Right lobe of liver (tissue), 6 donors: ENCODE data around the gene NLRP10. TPM values are rescaled to one million over a fixed set of nuclear protein-coding genes. Genes with fewer than 3 reads are reported as not detected.

Experiments used
- ATAC-seq, 4 donors: fragments of 200-7000 bp; cut with Tn5 transposase; one replicate each; pipeline ENCODE4 v1.9.1; 2020; ENCODE audit warnings: mild to moderate bottlenecking in 4 of 4, moderate library complexity in 4 of 4
- DNase-seq, 3 donors: peaks; one replicate each; pipeline ENCODE4 v3.0.0-alpha.2; 2020
- H3K27ac ChIP-seq, 3 donors: fragments of 200-600 bp; one replicate each; pipeline ENCODE4 v1.8.0; 2022
- H3K27me3 ChIP-seq, 2 donors: fragments of 200-600 bp; one replicate each; pipeline ENCODE4 v1.8.0; 2022
- H3K36me3 ChIP-seq, 4 donors: fragments of 200-600 bp; sonication (generic) in 1 of 4; one replicate each; pipeline versions ENCODE4 v1.5.1 to v1.8.0; 2017 to 2022; ENCODE audit warnings: control low read depth in 1 of 4
- H3K4me1 ChIP-seq, 4 donors: fragments of 200-600 bp; sonication (generic) in 1 of 4; one replicate each; pipeline versions ENCODE4 v1.5.1 to v1.8.0; 2017 to 2022; ENCODE audit warnings: control low read depth in 1 of 4
- H3K4me3 ChIP-seq, 3 donors: fragments of 200-600 bp; one replicate each; pipeline ENCODE4 v1.8.0; 2022
- H3K9me3 ChIP-seq, 4 donors: fragments of 200-600 bp; sonication (generic) in 1 of 4; one replicate each; pipeline versions ENCODE4 v1.5.1 to v1.8.0; 2017 to 2022; ENCODE audit warnings: control low read depth in 1 of 4
- CTCF ChIP-seq, 4 donors: fragments of 200-600 bp in 3 of 4; fragments of 450-650 bp in 1 of 4; IDR thresholded peaks; one replicate each; pipeline versions ENCODE4 v1.5.1 to v1.8.0; 2016 to 2022; ENCODE audit warnings: antibody characterized with exemption in 4 of 4, mild to moderate bottlenecking in 2 of 4
- POLR2A ChIP-seq: fragments of 450-650 bp; IDR thresholded peaks from one replicate; pipeline ENCODE4 v1.6.1; 2017; ENCODE audit warnings: antibody characterized with exemption, mild to moderate bottlenecking
- WGBS: methylation state at CpG from one replicate; pipeline ENCODE4 v1.1.6; 2018; ENCODE audit warnings: low coverage, low lambda C conversion rate; ENCODE audit not compliant: insufficient coverage; ENCODE audit errors: missing lambda C conversion rate; 5-methylcytosine and 5-hydroxymethylcytosine counted together
- intact Hi-C, 2 donors: fragments of 100-400 bp; cut with DNase I; formaldehyde crosslinking; loops; one replicate each; pipeline versions ENCODE4 v1.11.2 to v1.14.1; 2022
- total RNA-seq, 6 experiments: library from RNA; depleted of rRNA in 2 of 6; stranded (reverse); fragments of >200 nt in 2 of 6; fragmentation: NEBNext Ultra II Directional in 3 of 6; extraction: Animal tissue kit (Norgen Biotek cat#: 25700) in 3 of 6; gene quantifications; one replicate each; pipeline versions ENCODE4 v1.1.0 to v1.2.4, GENCODE V29; 2016 to 2023
- donor health status: DM: no; HTN: yes; CAD: no.
- donor health status: DM: no; HTN: no; CAD: no.
- donor health status: DM: no; HTN: no; CAD: no.
- donor health status: DM: no; HTN: yes; CAD: no.
- donor health status: DM: no; HTN: yes; CAD: no.

The NLRP10 gene
- total RNA-seq, 6 experiments from 2014 or later = not detected

- TF ChIP-seq POLR2A (no peak), CTCF (IDR thresholded peaks at IDR 0.05) (no peak)
- Histone ChIP-seq H3K27ac (no peak within 1 kb of the TSS), H3K4me1 (no peaks in the 10 kb centered on the region), H3K4me3 (no peak within 1 kb of the TSS), H3K9me3 (peaks cover 0 to 8% (median 0%) of the 10 kb centered on the region in 4 donors), H3K27me3 (no peaks in the 10 kb centered on the region), H3K36me3 (no peaks in the 10 kb centered on the region)
- ATAC-seq = no peak
- DNase-seq = no peak
- 44% methylated on average over 2 of the region's 2 CpGs for WGBS
- intact Hi-C loops = no loop called here
Measured at GRCh38 chr11:7941608-7942007, 23.6 kb downstream of the NLRP10 start, which contains the start of gene OR10A3. Gene OR10A3 (minus strand): TSS chr11:7941708. CDS start chr11:7939520, 2,188 bp downstream.

- no peaks in the 10 kb centered on the region for H3K36me3 ChIP-seq
- TF ChIP-seq POLR2A = no peak
- TF ChIP-seq CTCF (IDR thresholded peaks at IDR 0.05) = no peak
- no peak overlapping the region for H3K27ac ChIP-seq
- intact Hi-C loops = no loop called here
- H3K4me1 ChIP-seq = no peaks in the 10 kb centered on the region
- no peak for ATAC-seq
- H3K9me3 ChIP-seq = peaks cover 0 to 8% (median 0%) of the 10 kb centered on the region in 4 donors
- no peak for DNase-seq
- no peaks in the 10 kb centered on the region for H3K27me3 ChIP-seq
- 23% methylated on average over 5 of the region's 5 CpGs for WGBS
- H3K4me3 ChIP-seq = no peak overlapping the region
Measured at GRCh38 chr11:7941146-7941545, 24.1 kb downstream of the NLRP10 start.

- no peaks in the 10 kb centered on the region for H3K27me3 ChIP-seq
- 20% methylated on average over 1 of the region's 1 CpG for WGBS
- H3K36me3 ChIP-seq = no peaks in the 10 kb centered on the region
- no peaks in the 10 kb centered on the region for H3K9me3 ChIP-seq
- intact Hi-C loops = no loop called here
- H3K27ac ChIP-seq = no peak overlapping the region
- DNase-seq = no peak
- no peaks in the 10 kb centered on the region for H3K4me1 ChIP-seq
- no peak overlapping the region for H3K4me3 ChIP-seq
- ATAC-seq = no peak
- TF ChIP-seq POLR2A = no peak
Measured at GRCh38 chr11:7936615-7937014, 28.6 kb downstream of the NLRP10 start.

- Histone ChIP-seq H3K9me3 (no peaks in the 10 kb centered on the region), H3K27me3 (no peaks in the 10 kb centered on the region), H3K27ac (no peak within 1 kb of the TSS), H3K36me3 (no peaks in the 10 kb centered on the region), H3K4me1 (no peaks in the 10 kb centered on the region), H3K4me3 (no peak within 1 kb of the TSS)
- no peak for TF ChIP-seq POLR2A
- no peak for TF ChIP-seq CTCF (IDR thresholded peaks at IDR 0.05)
- no peak for ATAC-seq
- WGBS = 58% methylated on average over 4 of the region's 4 CpGs
- no peak for DNase-seq
- intact Hi-C loops = no loop called here
Measured at GRCh38 chr11:7931168-7931567, 34.1 kb downstream of the NLRP10 start, which contains the start of gene OR10A6. Gene OR10A6 (minus strand): TSS chr11:7931268. CDS start chr11:7928662, 2,606 bp downstream.

GRCh38 chr11:7927635-7928034 lies 37.6 kb downstream of the NLRP10 start:
- no peaks in the 10 kb centered on the region for H3K36me3 ChIP-seq
- intact Hi-C loops = no loop called here
- 69% methylated on average over 6 of the region's 6 CpGs for WGBS
- no peak overlapping the region for H3K4me3 ChIP-seq
- no peaks in the 10 kb centered on the region for H3K4me1 ChIP-seq
- no peak for TF ChIP-seq POLR2A
- TF ChIP-seq CTCF (IDR thresholded peaks at IDR 0.05) = no peak
- H3K27ac ChIP-seq = no peak overlapping the region
- no peaks in the 10 kb centered on the region for H3K9me3 ChIP-seq
- H3K27me3 ChIP-seq = no peaks in the 10 kb centered on the region
- ATAC-seq = no peak
- DNase-seq = no peak
